Activated T-cell treated with anti-CD3 and anti-CD28 coated beads, Interleukin-2, amount 50 U/mL, for 24 hours (primary cell): ENCODE measurements around the gene ADCYAP1.
"Not testable (repeated sequence)": the region's sequence is repeated elsewhere in the genome, so short reads cannot be mapped to it uniquely, and the experiment has no call there.

Experiments
- DNase-seq: peaks from one replicate; pipeline ENCODE4 v3.0.0-alpha.2; 2020
- H3K27ac Mint-ChIP-seq: 2 replicates; pipeline ENCODE4 v1.8.0; 2020; ENCODE audit warnings: mild to moderate bottlenecking, mixed read lengths
- H3K27me3 Mint-ChIP-seq: 2 replicates; pipeline ENCODE4 v1.8.0; 2020; ENCODE audit warnings: mixed read lengths
- H3K36me3 Mint-ChIP-seq: 2 replicates; pipeline ENCODE4 v1.8.0; 2020; ENCODE audit warnings: low read depth, mixed read lengths
- H3K4me1 Mint-ChIP-seq: 2 replicates; pipeline ENCODE4 v1.8.0; 2020; ENCODE audit warnings: low read depth, mixed read lengths
- H3K4me3 Mint-ChIP-seq: 2 replicates; pipeline ENCODE4 v1.8.0; 2020; ENCODE audit warnings: mild to moderate bottlenecking, moderate library complexity, mixed read lengths
- H3K9me3 Mint-ChIP-seq: 2 replicates; pipeline ENCODE4 v1.8.0; 2020; ENCODE audit warnings: mixed read lengths

ADCYAP1 gene

DNA sequence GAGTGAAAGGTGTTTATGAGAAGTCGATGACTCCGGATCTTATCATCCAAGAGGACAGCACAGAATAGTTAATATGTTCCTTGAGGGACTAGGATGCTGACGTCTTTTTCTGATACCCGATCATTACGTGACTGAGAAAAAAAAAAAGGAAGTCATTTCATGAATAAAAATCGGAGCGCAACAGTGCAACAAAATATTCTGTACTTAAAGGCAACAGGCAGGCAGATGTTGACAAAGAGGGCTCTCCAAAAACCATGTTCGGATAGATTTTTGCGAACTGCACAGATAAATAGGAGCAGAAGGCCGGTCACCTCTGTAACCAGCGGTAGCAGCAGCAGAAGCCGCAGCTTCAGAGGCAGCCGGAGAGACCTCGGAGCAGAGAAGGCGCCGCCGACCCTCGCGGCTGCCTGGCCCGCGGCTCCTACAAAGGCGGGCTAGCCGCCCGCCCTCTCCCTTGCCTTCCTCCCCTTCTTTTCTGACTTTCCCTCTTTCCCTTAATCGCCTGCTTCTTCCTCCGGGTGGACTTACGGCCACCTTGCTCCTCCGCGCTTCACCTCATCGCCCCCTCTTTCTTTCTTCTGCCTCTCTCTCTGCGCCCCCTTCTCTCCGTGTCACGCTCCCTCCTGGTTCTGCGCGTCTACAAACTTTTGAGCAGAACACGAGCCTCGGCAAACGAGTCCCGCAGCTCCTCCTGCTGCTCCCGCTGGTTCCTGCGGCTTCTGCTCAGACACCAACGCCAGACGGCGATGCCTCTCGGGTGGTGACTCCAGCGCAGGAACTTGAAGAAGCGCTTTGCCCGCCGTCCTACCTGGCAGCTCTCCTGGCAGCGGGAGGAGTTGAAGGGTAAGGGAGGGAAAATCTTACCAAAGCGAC, at the start of gene ADCYAP1:
TSS of gene ADCYAP1 (plus strand) at position 654 of the 873 bp plus-strand sequence. CDS start 516 bp downstream, outside the sequence.
- no peak within 1 kb of the TSS for H3K27ac Mint-ChIP-seq
- no peaks in the 10 kb centered on the region for H3K36me3 Mint-ChIP-seq
- H3K4me3 Mint-ChIP-seq, result no peak within 1 kb of the TSS
- peaks cover 87% of the 10 kb centered on the region for H3K27me3 Mint-ChIP-seq
- peaks cover 32% of the 10 kb centered on the region for H3K4me1 Mint-ChIP-seq
- H3K9me3 Mint-ChIP-seq, result peaks cover 9% of the 10 kb centered on the region
- DNase-seq, result peak; percentile 30

DNA sequence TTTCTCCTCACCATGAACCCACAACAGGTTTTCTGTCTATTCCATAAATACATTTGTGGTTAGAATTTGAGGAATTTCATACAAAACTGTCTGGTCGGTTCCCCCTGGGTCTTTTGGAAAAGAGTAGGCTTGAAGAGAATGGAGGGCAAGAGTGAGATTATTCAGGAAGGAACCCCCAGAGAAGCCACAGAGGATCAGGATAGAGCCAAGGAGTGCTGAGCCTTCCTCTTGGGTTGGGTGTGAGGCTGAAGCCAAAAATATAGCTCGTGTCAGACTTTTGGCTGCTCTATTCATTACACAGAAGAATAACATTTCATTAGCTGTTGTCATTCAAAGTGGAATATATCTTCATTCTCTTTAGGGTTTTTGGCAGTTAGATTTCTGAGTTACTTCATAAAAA, 46.7 kb upstream of the ADCYAP1 start:
- no peak overlapping the region for H3K27ac Mint-ChIP-seq
- no peaks in the 10 kb centered on the region for H3K36me3 Mint-ChIP-seq
- peaks cover 5% of the 10 kb centered on the region for H3K27me3 Mint-ChIP-seq
- no peaks in the 10 kb centered on the region for H3K4me1 Mint-ChIP-seq
- no peak overlapping the region for H3K4me3 Mint-ChIP-seq
- no peaks in the 10 kb centered on the region for H3K9me3 Mint-ChIP-seq
- DNase-seq, result no peak

DNA sequence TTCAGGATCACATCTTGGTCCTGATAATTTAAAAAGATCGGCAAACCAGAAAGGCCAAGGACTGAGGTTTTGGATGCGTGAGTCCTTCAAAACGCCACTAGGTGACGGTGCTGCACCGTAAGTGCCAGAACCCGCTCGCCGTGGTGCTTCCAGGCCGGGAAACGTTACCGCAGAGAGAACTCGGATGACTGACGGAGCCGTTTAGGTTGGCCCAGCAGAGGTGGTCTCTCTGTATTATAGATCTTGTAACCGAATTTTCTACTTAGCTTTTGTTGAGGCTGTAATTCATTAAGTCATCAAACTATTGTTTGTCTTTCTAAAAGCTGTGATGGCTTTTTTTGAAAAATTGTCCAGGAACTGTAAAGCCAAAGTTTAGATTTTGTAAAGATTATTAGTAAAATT, 39.8 kb upstream of the ADCYAP1 start:
- Mint-ChIP-seq H3K9me3 (no peaks in the 10 kb centered on the region), H3K4me1 (peaks cover 6% of the 10 kb centered on the region), H3K27me3 (peaks cover 34% of the 10 kb centered on the region), H3K27ac (no peak overlapping the region), H3K4me3 (no peak overlapping the region), H3K36me3 (no peaks in the 10 kb centered on the region)
- DNase-seq, result peak; percentile 68

DNA sequence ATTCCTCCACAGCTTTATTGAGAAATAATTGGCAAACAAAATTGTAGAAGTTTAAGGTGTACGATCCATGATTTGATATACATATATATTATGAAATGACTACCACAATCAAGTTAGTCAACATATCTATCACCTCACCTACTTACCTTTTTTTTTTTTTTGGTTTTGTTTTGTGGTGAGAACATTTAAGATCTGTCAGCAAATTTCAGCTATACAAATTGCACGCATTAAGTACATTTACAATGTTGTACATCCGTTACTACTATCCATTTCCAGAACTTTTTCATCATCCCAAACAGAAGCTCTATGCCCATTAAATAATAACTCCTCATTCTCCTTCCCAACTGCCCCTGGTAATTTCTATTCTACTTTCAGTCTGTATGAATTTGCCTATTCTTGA, 37.4 kb upstream of the ADCYAP1 start:
- H3K27ac Mint-ChIP-seq, result no peak overlapping the region
- H3K9me3 Mint-ChIP-seq, result no peaks in the 10 kb centered on the region
- no peak for DNase-seq
- H3K4me3 Mint-ChIP-seq, result no peak overlapping the region
- peaks cover 6% of the 10 kb centered on the region for H3K4me1 Mint-ChIP-seq
- no peaks in the 10 kb centered on the region for H3K36me3 Mint-ChIP-seq
- H3K27me3 Mint-ChIP-seq, result peaks cover 34% of the 10 kb centered on the region

DNA sequence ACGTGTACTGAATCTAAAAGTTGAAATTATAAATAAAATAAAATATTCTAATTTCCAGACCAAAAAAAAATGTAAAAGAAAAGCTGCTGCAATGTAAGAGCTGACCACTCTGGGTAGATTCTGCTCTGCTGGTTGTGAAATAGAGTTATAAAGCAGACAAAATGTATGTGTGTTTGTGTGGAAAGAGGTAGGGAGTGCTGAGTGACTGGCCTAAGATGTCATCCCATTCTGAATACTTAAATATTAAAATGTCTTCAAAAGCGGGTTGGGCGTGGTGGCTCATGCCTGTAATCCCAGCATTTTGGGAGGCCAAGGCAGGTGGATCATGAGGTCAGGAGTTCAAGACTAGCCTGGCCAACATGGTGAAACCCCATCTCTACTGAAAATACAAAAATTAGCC, 31.2 kb upstream of the ADCYAP1 start:
- H3K27me3 Mint-ChIP-seq, DNase-seq, H3K9me3 Mint-ChIP-seq, H3K36me3 Mint-ChIP-seq: not testable (repeated sequence)
- H3K4me1 Mint-ChIP-seq, result peaks cover 12% of the 10 kb centered on the region
- peak overlapping the region; percentile 42 for H3K4me3 Mint-ChIP-seq
- peak overlapping the region; percentile 26 for H3K27ac Mint-ChIP-seq

DNA sequence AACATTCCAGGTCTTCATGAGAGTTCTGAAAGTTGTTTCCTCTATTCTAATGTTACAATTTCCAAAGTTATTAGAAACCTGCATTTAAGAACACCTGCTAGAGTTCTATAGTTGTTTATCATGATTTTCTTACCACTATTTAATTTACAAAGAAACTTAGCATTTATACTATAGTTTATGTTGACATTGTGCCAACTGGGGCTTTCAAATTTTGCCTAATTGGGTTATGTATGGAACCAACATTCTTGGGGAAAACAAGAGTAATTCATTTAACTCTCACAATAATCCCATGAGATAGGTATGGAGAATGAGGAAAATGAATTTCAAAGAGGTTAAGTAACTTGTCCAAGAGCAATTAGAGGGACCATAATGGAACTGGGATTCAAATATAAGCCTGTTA, 28.8 kb upstream of the ADCYAP1 start:
- H3K27ac Mint-ChIP-seq, result no peak overlapping the region
- H3K36me3 Mint-ChIP-seq, result no peaks in the 10 kb centered on the region
- no peaks in the 10 kb centered on the region for H3K9me3 Mint-ChIP-seq
- no peak overlapping the region for H3K4me3 Mint-ChIP-seq
- peaks cover 12% of the 10 kb centered on the region for H3K4me1 Mint-ChIP-seq
- no peaks in the 10 kb centered on the region for H3K27me3 Mint-ChIP-seq
- no peak for DNase-seq

DNA sequence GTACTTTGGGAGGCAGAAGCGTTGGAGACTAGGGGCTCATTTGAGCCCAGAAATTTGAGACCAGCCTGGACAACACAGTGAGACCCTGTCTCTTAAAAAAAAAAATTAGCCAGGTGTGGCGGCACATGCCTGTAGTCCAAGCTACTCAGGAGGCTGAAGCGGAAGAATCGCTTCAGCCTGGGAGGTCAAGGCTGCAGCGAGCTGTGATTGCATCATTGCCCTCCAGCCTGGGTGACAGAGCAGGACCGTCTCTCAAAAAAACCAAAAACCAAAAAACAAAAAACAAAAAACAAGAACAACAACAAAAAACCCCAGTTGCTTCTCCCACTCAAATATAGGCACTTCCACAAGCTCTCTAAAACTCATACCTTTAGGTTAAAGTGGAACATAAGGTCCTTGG, 27.4 kb upstream of the ADCYAP1 start:
- Mint-ChIP-seq H3K4me3 (no peak overlapping the region), H3K27me3 (no peaks in the 10 kb centered on the region), H3K9me3 (no peaks in the 10 kb centered on the region), H3K4me1 (peaks cover 12% of the 10 kb centered on the region), H3K36me3 (no peaks in the 10 kb centered on the region), H3K27ac (no peak overlapping the region)
- DNase-seq, result no peak

DNA sequence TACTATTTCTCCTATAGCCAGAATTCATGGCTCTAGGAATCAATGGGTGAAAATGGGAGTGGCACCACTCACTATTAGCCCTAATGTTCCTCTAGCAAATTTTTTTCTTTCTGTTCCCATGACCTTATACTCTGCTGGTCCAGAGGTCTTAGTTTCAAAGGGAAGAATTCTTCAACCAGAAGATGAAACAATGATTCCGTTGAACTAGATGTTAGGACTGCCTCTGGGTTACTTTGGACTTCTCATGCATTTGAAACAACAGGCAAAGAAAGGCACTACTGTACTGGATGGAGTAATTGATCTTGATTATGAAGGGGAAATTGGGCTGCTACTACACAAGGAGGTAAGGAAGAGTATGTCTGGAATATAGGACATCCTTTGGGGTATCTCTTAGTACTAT, 18.6 kb upstream of the ADCYAP1 start:
- Mint-ChIP-seq H3K4me1 (no peaks in the 10 kb centered on the region), H3K4me3 (no peak overlapping the region), H3K9me3 (no peaks in the 10 kb centered on the region), H3K36me3 (no peaks in the 10 kb centered on the region), H3K27ac (no peak overlapping the region), H3K27me3 (peaks cover 7% of the 10 kb centered on the region)
- DNase-seq, result no peak

DNA sequence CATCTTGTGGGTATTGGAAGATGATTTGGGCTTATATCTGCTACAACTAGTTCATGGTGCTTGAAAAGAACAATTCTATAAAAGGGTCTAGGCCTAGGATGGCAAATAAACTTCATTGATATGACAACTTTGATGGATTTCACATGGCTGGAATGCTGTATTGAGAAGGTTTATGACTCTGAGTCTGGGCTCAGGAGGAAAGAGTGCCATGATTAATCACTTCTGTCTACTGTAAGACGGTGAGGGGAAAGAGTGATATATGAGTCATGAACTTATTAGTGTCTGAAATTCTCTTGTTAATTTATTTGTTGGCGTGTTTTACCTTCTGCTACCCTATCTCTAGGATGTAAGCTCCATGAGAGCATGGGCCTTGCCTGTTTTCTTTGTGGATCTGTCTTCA, 17.0 kb upstream of the ADCYAP1 start:
- H3K36me3 Mint-ChIP-seq, result no peaks in the 10 kb centered on the region
- no peak for DNase-seq

DNA sequence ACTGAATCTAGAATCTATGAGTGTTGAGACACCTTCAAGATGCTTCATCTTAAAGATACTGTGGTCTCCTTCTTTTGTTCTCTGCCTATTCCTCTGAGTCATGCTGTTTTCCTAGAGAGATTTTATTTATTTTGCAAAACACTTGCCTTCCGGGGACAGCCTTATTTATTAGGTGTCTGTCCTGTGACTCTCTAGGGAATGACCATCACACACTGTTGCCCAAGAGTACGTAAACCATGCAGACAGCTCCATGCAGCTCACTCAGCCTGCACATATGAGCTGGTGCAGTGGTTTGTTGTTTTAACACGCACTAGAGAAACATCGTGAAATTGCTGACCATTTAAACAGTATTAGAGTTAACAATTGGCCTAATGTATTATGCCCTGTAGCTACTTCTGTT, 12.4 kb upstream of the ADCYAP1 start:
- Mint-ChIP-seq H3K4me1 (no peaks in the 10 kb centered on the region), H3K36me3 (no peaks in the 10 kb centered on the region), H3K9me3 (no peaks in the 10 kb centered on the region), H3K27me3 (peaks cover 13% of the 10 kb centered on the region), H3K4me3 (no peak overlapping the region), H3K27ac (no peak overlapping the region)
- no peak for DNase-seq

More for the DNA sequence above, 17.0 kb upstream of the ADCYAP1 start:
- H3K9me3 Mint-ChIP-seq, result no peaks in the 10 kb centered on the region
- H3K4me1 Mint-ChIP-seq, result no peaks in the 10 kb centered on the region
- H3K27me3 Mint-ChIP-seq, result peaks cover 7% of the 10 kb centered on the region
- H3K27ac Mint-ChIP-seq, result no peak overlapping the region
- H3K4me3 Mint-ChIP-seq, result no peak overlapping the region

DNA sequence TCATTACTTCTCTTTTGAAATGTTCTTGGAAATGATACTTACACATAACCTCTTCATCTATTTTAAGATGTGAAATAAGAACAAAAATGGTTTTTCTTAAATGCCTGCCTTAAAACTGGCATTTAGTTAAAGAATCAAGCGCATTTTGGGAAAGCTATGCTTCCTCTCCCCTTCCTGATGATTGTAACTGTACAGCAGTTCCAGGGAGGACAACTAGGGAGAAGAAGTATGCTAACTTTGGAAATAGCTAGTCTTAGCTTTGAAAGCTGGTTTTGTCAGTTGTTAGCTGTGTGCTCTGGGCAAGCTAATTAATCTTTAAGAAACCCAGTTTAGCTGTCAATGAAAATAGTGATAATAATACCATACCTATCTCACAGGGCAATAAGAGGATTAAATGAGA, 8.4 kb upstream of the ADCYAP1 start:
- H3K9me3 Mint-ChIP-seq, result no peaks in the 10 kb centered on the region
- DNase-seq, result no peak
- no peak overlapping the region for H3K27ac Mint-ChIP-seq
- H3K4me3 Mint-ChIP-seq, result no peak overlapping the region
- H3K4me1 Mint-ChIP-seq, result no peaks in the 10 kb centered on the region
- H3K27me3 Mint-ChIP-seq, result peaks cover 35% of the 10 kb centered on the region
- no peaks in the 10 kb centered on the region for H3K36me3 Mint-ChIP-seq

DNA sequence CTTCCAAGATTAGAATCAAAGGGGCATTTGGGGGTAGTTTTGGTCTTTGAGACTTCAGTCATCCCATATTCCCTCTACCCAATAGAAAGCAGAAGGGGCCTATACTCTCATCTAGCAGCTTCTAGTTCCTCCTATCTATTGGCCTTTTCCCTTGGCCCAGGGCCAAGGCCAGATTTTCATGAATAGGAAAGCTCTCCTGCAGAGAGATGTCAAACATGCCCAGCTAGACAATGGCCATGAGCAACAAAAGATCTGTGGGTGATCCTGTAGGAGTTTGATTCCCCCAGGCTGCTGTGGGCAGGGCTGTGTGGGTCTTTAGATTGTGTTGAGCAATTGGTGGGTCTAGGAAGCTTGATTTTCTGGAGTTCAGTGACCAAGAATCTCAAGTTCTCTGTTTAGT, 2.9 kb upstream of the ADCYAP1 start:
- no peak overlapping the region for H3K4me3 Mint-ChIP-seq
- no peaks in the 10 kb centered on the region for H3K36me3 Mint-ChIP-seq
- peaks cover 18% of the 10 kb centered on the region for H3K4me1 Mint-ChIP-seq
- no peak overlapping the region for H3K27ac Mint-ChIP-seq
- H3K27me3 Mint-ChIP-seq, result peaks cover 76% of the 10 kb centered on the region
- no peak for DNase-seq
- peaks cover 9% of the 10 kb centered on the region for H3K9me3 Mint-ChIP-seq

DNA sequence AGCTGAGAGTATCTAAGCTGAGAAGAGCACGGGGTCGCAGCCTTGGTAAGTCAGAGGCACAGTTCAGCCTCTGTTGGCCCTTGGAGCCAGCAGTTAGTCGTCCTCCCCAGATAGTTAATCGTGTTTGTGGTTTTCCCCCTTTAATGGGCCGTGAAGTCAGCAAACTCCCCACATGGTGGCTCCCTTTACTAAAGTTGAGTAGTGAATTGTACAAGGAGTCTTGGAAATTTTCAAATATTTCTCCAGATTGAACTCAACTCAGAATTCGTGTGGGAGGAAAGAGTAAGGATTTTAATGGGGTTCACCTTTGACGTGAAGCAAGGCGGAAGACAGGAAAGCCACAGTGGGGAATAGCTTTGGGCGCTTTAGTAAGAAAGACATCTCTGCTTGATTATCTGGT, 2.4 kb upstream of the ADCYAP1 start:
- no peak for DNase-seq
- H3K27me3 Mint-ChIP-seq, result peaks cover 80% of the 10 kb centered on the region
- H3K36me3 Mint-ChIP-seq, result no peaks in the 10 kb centered on the region
- peaks cover 9% of the 10 kb centered on the region for H3K9me3 Mint-ChIP-seq
- peaks cover 21% of the 10 kb centered on the region for H3K4me1 Mint-ChIP-seq
- no peak overlapping the region for H3K4me3 Mint-ChIP-seq
- H3K27ac Mint-ChIP-seq, result no peak overlapping the region

DNA sequence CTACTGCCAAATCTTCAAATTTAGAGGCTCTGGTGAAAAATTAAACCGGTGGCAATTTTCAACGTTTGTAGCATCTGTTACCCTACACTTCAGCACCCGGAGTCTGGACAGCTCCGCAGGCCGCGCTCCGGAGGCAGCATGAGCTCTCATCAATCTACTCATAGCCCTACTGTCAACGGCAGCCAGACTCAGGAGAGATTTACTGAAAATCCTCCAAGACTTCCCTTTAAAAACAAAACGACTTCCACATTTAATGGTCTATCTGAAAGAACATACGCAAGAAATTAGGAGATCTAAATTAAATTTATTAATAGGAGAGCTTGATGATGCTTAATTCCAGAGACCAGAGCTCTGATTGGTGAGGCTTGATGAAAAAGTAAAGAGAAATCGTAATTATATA, 970 bp upstream of the ADCYAP1 start:
- peak; percentile 57 for DNase-seq
- Mint-ChIP-seq H3K4me3 (no peak overlapping the region), H3K36me3 (no peaks in the 10 kb centered on the region), H3K4me1 (peaks cover 29% of the 10 kb centered on the region), H3K27me3 (peaks cover 84% of the 10 kb centered on the region), H3K27ac (no peak overlapping the region), H3K9me3 (peaks cover 9% of the 10 kb centered on the region)

DNA sequence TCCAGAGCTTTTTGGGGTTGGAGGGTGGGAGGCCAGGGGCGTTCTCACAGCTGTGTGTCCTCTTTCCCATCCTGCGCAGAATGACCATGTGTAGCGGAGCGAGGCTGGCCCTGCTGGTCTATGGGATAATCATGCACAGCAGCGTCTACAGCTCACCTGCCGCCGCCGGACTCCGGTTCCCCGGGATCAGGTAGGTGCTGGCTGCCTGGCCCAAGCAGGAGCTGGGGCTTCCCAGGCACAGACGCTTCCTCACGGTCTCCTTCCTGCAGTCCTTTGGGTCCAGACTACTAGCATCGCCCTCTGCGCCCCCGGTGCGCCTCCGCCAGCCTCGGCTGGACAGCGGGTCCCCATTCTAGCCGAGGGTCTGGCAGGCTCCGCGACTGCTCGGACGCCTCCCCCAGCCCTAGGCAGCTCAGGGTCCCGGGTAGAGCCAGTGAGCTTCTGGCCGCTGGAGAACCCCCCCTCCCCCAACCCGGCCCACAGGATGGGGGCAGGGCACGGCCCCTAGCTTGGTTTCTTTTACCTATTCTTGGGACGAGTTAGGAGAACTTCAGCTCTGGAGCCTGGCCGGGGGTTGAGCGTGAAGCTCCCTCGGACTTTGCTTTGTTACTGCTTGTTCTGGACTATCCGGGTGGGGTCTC, 756 bp downstream of the ADCYAP1 start:
- Mint-ChIP-seq H3K9me3 (peaks cover 9% of the 10 kb centered on the region), H3K27ac (no peak overlapping the region), H3K4me3 (no peak overlapping the region), H3K36me3 (no peaks in the 10 kb centered on the region), H3K27me3 (peaks cover 87% of the 10 kb centered on the region), H3K4me1 (peaks cover 32% of the 10 kb centered on the region)
- DNase-seq, result no peak
